SW480 (cell line): ENCODE results near the gene IQSEC3.
A peak's percentile ranks its signal among the peaks of the same experiment; 100 is the strongest.
"Not testable (repeated sequence)": the region's sequence is repeated elsewhere in the genome, so short reads cannot be mapped to it uniquely, and the experiment has no call there.

Experiments
- DNase-seq: peaks from one replicate; pipeline ENCODE4 v3.0.0-alpha.2; 2016; ENCODE audit warnings: low spot score

The IQSEC3 gene

DNA sequence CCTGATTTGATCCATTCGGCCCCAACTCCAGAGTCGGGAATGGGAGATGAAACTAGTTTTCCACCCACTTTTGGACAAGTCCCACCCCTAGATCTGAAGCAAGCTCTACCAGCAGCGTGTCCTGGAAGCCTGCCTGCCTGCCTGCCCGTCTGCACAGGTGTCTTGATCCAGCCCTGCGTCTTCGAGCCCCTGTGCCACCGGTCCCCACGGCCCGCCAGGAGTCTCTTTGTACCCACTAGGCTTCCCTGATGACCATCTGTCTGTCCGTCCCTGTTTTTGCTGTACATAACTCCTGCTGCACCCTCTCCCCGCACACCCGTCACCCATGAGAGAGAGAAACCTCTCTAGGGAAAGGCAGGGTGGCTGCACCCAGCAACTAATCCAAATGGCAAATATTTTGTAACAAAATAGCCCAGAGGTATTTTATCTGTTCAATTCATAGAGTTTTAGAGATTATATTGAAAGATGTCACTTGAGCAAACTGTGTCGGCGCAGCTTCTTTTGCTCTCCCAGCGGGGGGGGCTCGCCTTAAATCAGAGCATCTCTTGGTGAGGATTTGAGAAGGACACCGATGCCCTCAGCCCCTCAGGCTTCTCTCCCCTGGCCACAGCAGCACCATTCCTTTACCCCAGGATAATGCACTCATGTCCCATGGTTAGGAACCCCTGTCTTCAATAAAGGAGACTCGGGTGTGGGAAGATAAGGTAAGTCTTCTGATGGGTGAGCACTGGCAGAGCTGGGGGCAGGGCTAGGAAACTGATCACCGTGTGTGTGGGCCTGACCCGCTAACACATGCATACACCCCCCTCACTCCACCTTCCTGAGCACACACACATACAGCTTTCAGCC lies 111.6 kb downstream of the IQSEC3 start:
- DNase-seq, result no peak

DNA sequence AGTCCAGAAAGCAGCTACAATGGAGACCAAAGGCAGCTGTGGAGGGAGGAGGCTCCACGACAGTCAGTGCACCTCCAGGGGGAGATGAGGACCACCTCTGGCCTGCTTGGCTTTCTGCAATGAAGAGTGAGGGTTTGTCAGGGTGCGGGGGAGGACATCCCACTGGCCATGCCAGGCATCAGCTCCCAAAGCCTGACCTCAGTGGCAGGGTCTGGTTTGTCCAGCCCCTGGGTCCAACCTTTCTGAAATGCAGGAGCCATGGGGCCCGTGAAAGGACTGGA lies 112.2 kb downstream of the IQSEC3 start:
- DNase-seq, result no peak

GRCh38 chr12:179131-179884 lies 112.7 kb downstream of the IQSEC3 start:
- no peak for DNase-seq

- DNase-seq, result no peak
Measured at GRCh38 chr12:179885-180284, 113.3 kb downstream of the IQSEC3 start.

- no peak for DNase-seq
Measured at GRCh38 chr12:180445-180844, 113.9 kb downstream of the IQSEC3 start.

- DNase-seq, result no peak
Measured at GRCh38 chr12:181921-182320, 115.4 kb downstream of the IQSEC3 start.

- no peak for DNase-seq
Measured at GRCh38 chr12:182381-182892, 115.9 kb downstream of the IQSEC3 start.

DNA sequence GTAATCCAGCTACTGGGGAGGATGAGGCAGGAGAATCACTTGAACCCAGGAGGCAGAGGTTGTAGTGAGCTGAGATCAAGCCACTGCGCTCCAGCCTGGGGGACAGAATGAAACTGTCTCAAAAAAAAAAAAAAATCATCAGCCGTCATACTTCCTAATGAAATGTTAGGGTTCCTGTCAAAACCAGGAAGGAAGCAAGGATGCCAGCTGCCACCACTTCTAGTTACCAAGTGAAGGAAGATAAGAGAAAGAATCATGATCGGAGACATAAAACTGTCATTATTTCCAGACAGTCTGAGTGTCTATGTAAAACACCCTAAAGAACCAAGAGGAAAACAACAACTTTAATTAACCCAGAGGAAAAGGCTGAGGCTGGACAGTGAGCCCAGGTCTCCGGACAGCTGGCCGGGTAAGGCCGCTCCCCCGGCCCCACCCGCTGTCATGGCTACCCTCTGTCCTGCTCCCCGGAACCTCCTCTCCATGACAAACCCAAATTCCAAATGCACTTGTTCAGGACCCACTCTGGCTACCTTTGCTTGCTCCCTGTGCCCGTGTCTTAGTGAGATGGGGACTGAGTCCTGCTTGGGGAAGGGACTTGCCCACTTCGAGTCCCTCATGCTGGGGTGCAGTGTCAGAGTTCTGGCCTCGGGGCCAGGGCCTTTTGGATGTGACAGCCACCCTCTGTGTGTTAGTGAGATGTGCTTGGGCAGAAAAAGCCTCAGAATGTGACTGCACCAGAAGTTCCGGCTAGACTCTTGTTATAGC lies 118.4 kb downstream of the IQSEC3 start:
- no peak for DNase-seq

DNA sequence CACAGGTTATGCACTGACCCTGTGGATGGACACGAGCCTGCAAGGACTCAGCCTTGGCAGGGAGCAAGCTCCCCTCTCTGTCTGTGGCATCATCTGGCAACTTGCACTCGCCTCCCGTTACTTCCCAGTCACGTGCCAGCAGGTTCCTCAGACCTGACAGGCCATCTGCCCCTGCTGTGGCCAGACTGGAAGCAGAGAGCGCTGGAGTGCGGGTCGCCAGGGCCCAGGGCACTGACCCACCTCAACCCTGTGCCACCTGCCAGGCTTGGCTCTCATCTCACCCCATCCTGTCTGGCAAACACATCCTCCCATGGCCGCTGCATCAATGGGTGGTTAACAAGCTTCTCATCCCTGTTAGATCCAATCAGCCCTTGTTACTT lies 119.0 kb downstream of the IQSEC3 start:
- DNase-seq, result no peak

DNA sequence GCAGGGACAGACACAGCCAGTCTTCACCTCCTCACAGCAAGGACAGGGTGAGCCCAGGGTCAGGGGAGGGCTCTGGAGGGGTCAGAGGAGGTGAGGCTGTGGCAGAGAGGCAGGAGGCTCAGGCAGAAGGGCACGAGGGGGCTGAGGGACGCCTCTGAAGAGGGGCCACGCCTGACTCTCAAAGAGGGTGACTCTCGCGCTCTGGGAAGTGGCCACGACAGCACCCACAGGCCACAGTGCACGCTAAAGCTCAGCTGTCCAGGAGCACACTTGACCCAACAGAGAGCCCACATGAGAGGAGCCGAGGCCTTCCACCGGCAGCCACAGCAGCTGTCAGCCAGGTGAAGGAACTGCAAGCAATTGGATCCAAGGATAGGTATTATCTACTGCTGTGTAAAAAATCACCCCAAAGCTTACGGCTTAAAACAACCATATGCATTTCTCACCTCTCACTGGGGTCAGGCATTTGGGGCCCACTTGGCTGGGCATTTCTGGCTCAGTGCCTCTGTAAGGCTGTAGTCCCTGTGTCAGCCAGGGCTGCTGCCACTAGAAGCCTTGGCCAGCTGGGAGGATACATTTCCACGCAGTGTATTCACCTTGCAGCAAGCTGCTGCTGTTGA lies 119.5 kb downstream of the IQSEC3 start:
- DNase-seq, result no peak

GRCh38 chr12:187986-188909 lies 121.7 kb downstream of the IQSEC3 start:
- not testable (repeated sequence) for DNase-seq

GRCh38 chr12:188910-189621 lies 122.5 kb downstream of the IQSEC3 start:
- peak; percentile 58 for DNase-seq

DNA sequence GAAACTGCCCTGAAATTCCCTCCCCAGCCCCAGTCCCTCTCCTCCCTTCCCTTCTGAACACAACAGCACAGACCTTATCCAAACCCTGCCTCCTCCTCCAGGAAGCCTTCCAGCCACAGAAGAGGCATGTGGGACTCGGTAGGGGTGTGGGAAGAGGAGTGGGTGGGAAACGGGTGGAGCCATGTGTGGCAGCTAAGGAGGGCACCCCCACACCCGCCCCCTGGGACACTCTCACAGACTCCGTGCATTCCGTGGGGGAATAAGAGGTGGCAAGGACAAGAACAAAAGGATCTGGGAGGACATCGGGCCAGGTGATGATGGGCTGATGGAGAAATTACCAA lies 123.0 kb downstream of the IQSEC3 start:
- no peak for DNase-seq

- no peak for DNase-seq
Measured at GRCh38 chr12:190881-191280, 124.3 kb downstream of the IQSEC3 start.

- no peak for DNase-seq
Measured at GRCh38 chr12:191541-191940, 125.0 kb downstream of the IQSEC3 start.

- no peak for DNase-seq
Measured at GRCh38 chr12:193261-193660, 126.7 kb downstream of the IQSEC3 start.

DNA sequence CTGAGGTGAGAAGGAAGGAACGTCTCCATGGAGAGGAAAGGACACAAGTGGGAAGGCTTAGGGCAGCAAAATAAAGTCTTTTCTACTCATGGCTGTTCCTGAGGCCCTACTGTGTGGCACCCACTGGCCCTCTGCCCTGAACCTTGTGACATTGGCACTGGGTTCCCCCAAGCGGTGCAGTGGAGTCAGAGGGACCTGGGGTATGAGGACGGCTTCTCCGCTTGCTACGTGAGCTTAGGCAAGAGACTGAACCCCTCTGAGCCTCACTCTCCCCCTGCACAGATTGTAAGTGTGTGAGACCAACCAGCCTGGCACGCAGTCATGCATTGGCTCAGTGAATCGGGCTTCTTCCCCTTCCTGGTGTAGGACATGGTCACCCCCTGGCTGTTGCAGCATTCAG lies 127.7 kb downstream of the IQSEC3 start:
- no peak for DNase-seq

GRCh38 chr12:195156-195555 lies 128.6 kb downstream of the IQSEC3 start:
- no peak for DNase-seq

GRCh38 chr12:195951-196350 lies 129.4 kb downstream of the IQSEC3 start:
- no peak for DNase-seq

GRCh38 chr12:196436-196835 lies 129.9 kb downstream of the IQSEC3 start:
- no peak for DNase-seq

- no peak for DNase-seq
Measured at GRCh38 chr12:197347-197746, 130.8 kb downstream of the IQSEC3 start.
